CD4-positive, alpha-beta T cell treated with Interleukin-10 for 1 hour (primary cell): ENCODE measurements around the gene GMPS.
"Not testable (repeated sequence)": the region's sequence is repeated elsewhere in the genome, so short reads cannot be mapped to it uniquely, and the experiment has no call there.

ENCODE experiments used
- DNase-seq: peaks from one replicate; pipeline ENCODE4 v3.0.0-alpha.2; 2020

The GMPS gene

GRCh38 chr3:155944081-155944480 is 73.6 kb downstream of the GMPS start:
- DNase-seq = no peak

GRCh38 chr3:155946178-155946577 is 75.7 kb downstream of the GMPS start:
- no peak for DNase-seq

- DNase-seq = no peak
Measured at GRCh38 chr3:155948476-155948875, 78.0 kb downstream of the GMPS start.

- no peak for DNase-seq
Measured at GRCh38 chr3:155949453-155950217, 79.2 kb downstream of the GMPS start.

- no peak for DNase-seq
Measured at GRCh38 chr3:155956508-155957411, 86.3 kb downstream of the GMPS start.

GRCh38 chr3:155957412-155957880 is 87.0 kb downstream of the GMPS start:
- no peak for DNase-seq

GRCh38 chr3:155958676-155959075 is 88.2 kb downstream of the GMPS start:
- no peak for DNase-seq

- DNase-seq = no peak
Measured at GRCh38 chr3:155960060-155960459, 89.6 kb downstream of the GMPS start.

GRCh38 chr3:155961044-155961443 is 90.6 kb downstream of the GMPS start:
- not testable (repeated sequence) for DNase-seq

GRCh38 chr3:155963570-155963969 is 93.1 kb downstream of the GMPS start:
- no peak for DNase-seq

- no peak for DNase-seq
Measured at GRCh38 chr3:155970398-155970797, 99.9 kb downstream of the GMPS start.

GRCh38 chr3:155972885-155973584 is 102.6 kb downstream of the GMPS start:
- DNase-seq = no peak

- DNase-seq = no peak
Measured at GRCh38 chr3:155978324-155978723, 107.9 kb downstream of the GMPS start.

GRCh38 chr3:155979746-155980145 is 109.3 kb downstream of the GMPS start:
- DNase-seq = no peak

GRCh38 chr3:155981669-155982068 is 111.2 kb downstream of the GMPS start:
- DNase-seq = no peak

- no peak for DNase-seq
Measured at GRCh38 chr3:155983834-155984474, 113.5 kb downstream of the GMPS start.

GRCh38 chr3:155984791-155985417 is 114.5 kb downstream of the GMPS start:
- DNase-seq = no peak

- DNase-seq = no peak
Measured at GRCh38 chr3:155989536-155989935, 119.1 kb downstream of the GMPS start.

GRCh38 chr3:155991212-155991611 is 120.8 kb downstream of the GMPS start:
- no peak for DNase-seq

GRCh38 chr3:155991847-155992246 is 121.4 kb downstream of the GMPS start:
- no peak for DNase-seq
